Thoracic aorta (tissue), 2 donors: Measurements from ENCODE around the gene TRMT112. TPM values are rescaled to one million over a fixed set of nuclear protein-coding genes. Genes with fewer than 3 reads are reported as not detected.
"Not testable (repeated sequence)": the region's sequence is repeated elsewhere in the genome, so short reads cannot be mapped to it uniquely, and the experiment has no call there.

Experiments used
- ATAC-seq: fragments of 150-250 bp; one replicate; pipeline ENCODE4 v1.8.0; 2017; ENCODE audit warnings: low read depth; ENCODE audit not compliant: insufficient number of reproducible peaks, low FRiP score
- DNase-seq: peaks from one replicate; pipeline ENCODE4 v3.0.0-alpha.2; 2020; ENCODE audit warnings: low spot score
- H3K27ac ChIP-seq, 2 donors: fragments of 200-600 bp; sonication (generic); 1 replicate in 1 of 2; 2 replicates in 1 of 2; pipeline ENCODE4 v1.5.1; 2016; ENCODE audit warnings: mild to moderate bottlenecking in 2 of 2, moderate library complexity in 2 of 2
- H3K27me3 ChIP-seq: fragments of 200-600 bp; sonication (generic); replicated peaks from 2 replicates; pipeline ENCODE4 v1.6.0; 2016; ENCODE audit warnings: mild to moderate bottlenecking; ENCODE audit not compliant: insufficient read depth
- H3K36me3 ChIP-seq: fragments of 200-600 bp; sonication (generic); one replicate; pipeline ENCODE4 v1.5.1; 2016
- H3K4me1 ChIP-seq, 2 donors: fragments of 200-600 bp; sonication (generic); 1 replicate in 1 of 2; 2 replicates in 1 of 2; pipeline versions ENCODE4 v1.5.1 to v1.6.0; 2016; ENCODE audit warnings: low read depth in 2 of 2, mild to moderate bottlenecking in 1 of 2; ENCODE audit not compliant: control insufficient read depth in 1 of 2
- H3K4me3 ChIP-seq: fragments of 200-600 bp; sonication (generic); 2 replicates; pipeline ENCODE4 v1.5.1; 2016; ENCODE audit warnings: mild to moderate bottlenecking
- H3K9me3 ChIP-seq: fragments of 200-600 bp; sonication (generic); 2 replicates; pipeline ENCODE4 v1.5.1; 2016
- total RNA-seq, 2 donors: library from RNA; depleted of rRNA; stranded (reverse); fragments of >200 nt; gene quantifications; one replicate each; pipeline versions ENCODE4 v1.1.0 to v1.2.3, GENCODE V29; 2016
- TF ChIP-seq, protein P1 (sequence below): fragments of 200-600 bp; sonication (generic); IDR thresholded peaks from one replicate; pipeline ENCODE4 v1.5.1; 2019; ENCODE audit warnings: antibody characterized with exemption

The TRMT112 gene
- total RNA-seq, 2 donors from 2014 or later = 157 to 218 TPM

DNA sequence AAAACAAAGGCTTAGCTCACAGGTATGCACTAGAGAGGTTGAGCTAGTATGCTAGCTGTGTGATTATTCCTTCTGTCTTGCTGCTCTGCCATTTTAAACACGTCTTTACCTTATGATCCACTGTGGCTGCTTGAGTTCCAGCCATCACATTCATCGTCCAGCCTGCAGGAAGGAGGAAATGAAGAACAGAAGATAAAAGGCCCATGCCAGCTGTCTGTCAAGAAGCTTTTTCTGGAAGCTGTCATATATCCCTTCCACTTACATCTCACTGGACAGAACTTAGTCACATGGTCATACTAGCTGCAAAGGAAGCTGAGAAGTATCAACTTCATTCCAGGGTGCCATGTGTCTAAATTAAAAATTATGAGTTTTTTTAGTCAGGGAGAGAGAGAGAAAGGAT is 10.0 kb upstream of the TRMT112 start:
- Histone ChIP-seq H3K27me3 (no peaks in the 10 kb centered on the region), H3K36me3 (no peaks in the 10 kb centered on the region), H3K27ac (no peak overlapping the region), H3K4me3 (no peak overlapping the region), H3K4me1 (peaks cover 0 to 20% of the 10 kb centered on the region in 2 donors), H3K9me3 (no peaks in the 10 kb centered on the region)
- ATAC-seq (no peak), DNase-seq (no peak)
- TF ChIP-seq, protein P1, sequence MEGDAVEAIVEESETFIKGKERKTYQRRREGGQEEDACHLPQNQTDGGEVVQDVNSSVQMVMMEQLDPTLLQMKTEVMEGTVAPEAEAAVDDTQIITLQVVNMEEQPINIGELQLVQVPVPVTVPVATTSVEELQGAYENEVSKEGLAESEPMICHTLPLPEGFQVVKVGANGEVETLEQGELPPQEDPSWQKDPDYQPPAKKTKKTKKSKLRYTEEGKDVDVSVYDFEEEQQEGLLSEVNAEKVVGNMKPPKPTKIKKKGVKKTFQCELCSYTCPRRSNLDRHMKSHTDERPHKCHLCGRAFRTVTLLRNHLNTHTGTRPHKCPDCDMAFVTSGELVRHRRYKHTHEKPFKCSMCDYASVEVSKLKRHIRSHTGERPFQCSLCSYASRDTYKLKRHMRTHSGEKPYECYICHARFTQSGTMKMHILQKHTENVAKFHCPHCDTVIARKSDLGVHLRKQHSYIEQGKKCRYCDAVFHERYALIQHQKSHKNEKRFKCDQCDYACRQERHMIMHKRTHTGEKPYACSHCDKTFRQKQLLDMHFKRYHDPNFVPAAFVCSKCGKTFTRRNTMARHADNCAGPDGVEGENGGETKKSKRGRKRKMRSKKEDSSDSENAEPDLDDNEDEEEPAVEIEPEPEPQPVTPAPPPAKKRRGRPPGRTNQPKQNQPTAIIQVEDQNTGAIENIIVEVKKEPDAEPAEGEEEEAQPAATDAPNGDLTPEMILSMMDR = no peak

DNA sequence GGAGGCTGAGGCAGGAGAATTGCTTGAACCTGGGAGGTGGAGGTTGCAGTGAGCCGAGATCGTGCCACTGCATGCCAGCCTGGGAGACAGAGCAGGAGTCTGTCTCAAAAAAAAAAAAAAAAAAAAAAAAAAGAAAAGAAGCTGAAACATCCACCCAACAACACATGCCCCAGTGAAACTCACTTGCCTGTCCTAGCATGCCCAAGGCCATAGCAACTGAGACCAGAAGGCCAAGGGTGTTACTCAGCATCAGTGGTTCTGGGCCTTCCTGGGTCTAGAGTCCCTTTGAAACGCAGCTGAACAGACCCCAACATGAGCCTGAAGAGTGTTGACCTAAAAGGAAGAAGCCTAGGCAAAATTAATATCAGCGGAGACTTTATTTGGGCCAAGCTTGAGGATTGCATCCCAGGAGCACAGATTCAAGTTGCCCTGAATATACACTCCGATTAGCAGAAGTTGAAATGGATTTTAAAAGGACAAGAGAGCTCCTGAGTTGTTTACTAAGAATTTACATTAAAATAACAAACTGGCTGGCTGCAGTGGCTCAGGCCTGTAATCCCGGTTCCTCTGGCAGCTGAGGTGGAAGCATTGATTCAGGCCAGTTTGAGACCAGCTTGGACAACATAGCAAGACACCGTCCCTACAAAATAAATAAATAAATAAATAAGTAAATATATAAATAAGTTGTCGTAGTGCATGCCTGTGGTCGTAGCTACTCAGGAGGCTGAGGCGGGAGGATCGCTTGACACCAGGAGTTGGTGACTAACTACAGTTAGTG is 7.5 kb upstream of the TRMT112 start:
- peaks cover 7% of the 10 kb centered on the region for H3K36me3 ChIP-seq
- DNase-seq = no peak
- no peaks in the 10 kb centered on the region for H3K9me3 ChIP-seq
- TF ChIP-seq, protein P1 = no peak
- no peak for ATAC-seq
- no peak overlapping the region for H3K27ac ChIP-seq
- H3K4me3 ChIP-seq = no peak overlapping the region
- H3K4me1 ChIP-seq = peaks cover 0 to 12% of the 10 kb centered on the region in 2 donors
- no peaks in the 10 kb centered on the region for H3K27me3 ChIP-seq

DNA sequence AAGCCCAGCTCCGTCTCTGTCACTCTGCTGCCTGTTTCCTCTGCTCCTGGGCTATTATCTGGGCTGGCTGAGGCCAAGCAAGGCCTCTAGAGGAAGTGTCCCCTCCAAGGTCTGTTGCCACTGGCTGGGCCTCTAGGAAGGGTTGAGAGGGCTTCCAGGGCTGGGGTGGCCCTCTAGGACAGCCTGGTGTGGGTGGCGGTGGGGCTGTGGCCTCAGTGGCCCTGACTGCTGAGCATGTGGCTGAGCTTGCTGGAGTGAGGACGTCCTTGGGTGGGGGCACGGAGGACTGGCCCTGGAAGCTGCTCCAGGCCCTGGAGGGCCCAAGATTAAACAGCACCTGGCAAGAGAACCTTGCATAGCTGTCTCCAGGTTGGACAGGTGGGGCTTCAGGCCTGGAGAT is 6.6 kb upstream of the TRMT112 start:
- H3K27me3 ChIP-seq, H3K36me3 ChIP-seq, H3K4me3 ChIP-seq, H3K9me3 ChIP-seq, DNase-seq, H3K27ac ChIP-seq, H3K4me1 ChIP-seq, ATAC-seq: not testable (repeated sequence)

DNA sequence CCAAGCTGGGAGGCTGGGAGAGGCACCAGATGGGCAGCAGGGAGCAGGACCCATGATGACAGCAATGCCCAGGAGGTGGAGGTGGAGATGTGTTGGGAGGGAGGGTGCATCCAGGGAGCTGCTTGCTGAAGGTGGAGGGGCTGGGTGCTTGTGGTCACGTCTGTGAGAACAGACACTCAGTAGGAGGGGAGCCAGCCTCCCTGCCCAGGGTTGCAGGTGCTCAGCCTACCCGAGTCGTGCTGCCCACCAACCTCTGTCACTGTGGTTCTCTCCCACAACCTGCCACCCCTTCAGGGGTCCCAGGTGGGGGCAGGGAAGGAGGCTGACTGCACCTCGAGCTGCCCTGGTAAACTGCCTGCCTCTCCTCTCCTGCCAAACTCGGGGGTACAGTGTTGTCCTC is 6.0 kb upstream of the TRMT112 start:
- Histone ChIP-seq H3K9me3 (no peaks in the 10 kb centered on the region), H3K36me3 (peaks cover 7% of the 10 kb centered on the region), H3K27me3 (no peaks in the 10 kb centered on the region), H3K27ac (no peak overlapping the region), H3K4me1 (peaks cover 4 to 8% of the 10 kb centered on the region in 2 donors), H3K4me3 (no peak overlapping the region)
- no peak for ATAC-seq
- no peak for DNase-seq
- TF ChIP-seq, protein P1 = no peak

DNA sequence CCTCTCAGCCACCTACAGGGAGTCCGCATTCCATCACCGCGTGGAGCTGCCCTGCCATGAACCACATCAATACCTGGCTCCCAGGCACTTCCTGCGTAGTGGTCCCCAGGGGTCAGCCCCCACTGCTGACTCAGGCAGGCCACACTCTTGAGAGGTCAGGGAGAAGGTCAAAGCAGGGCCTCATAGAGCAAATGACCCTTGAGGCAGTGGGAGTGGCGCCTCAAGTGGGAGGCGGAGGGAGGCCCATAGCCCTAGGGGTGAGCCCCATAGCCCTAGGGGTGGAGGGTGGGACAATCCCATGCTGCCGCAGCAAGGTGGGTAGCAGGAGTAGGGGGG is 5.5 kb upstream of the TRMT112 start:
- DNase-seq (no peak), ATAC-seq (no peak)
- peaks cover 7% of the 10 kb centered on the region for H3K36me3 ChIP-seq
- no peak overlapping the region for H3K4me3 ChIP-seq
- H3K27me3 ChIP-seq = no peaks in the 10 kb centered on the region
- H3K4me1 ChIP-seq = peaks cover 4 to 8% of the 10 kb centered on the region in 2 donors
- TF ChIP-seq, protein P1 = no peak
- no peaks in the 10 kb centered on the region for H3K9me3 ChIP-seq
- no peak overlapping the region for H3K27ac ChIP-seq

DNA sequence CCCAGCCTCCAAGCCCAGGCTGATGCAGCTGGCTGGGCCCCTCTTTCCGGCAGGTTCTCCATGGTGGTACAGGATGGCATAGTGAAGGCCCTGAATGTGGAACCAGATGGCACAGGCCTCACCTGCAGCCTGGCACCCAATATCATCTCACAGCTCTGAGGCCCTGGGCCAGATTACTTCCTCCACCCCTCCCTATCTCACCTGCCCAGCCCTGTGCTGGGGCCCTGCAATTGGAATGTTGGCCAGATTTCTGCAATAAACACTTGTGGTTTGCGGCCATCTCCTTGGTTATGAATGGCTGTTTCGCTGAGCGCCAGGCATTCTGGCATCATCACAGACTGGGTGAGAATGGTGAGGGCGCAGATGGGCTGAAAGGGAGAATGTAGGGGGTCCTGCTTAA is 4.2 kb upstream of the TRMT112 start:
- ATAC-seq = no peak
- H3K4me1 ChIP-seq = peaks cover 5 to 14% of the 10 kb centered on the region in 2 donors
- TF ChIP-seq, protein P1 = no peak
- no peak for DNase-seq
- H3K4me3 ChIP-seq = no peak overlapping the region
- no peak overlapping the region for H3K27ac ChIP-seq
- H3K9me3 ChIP-seq = no peaks in the 10 kb centered on the region
- peaks cover 7% of the 10 kb centered on the region for H3K36me3 ChIP-seq
- no peaks in the 10 kb centered on the region for H3K27me3 ChIP-seq
